Caco-2 (cell line): ENCODE measurements around the gene LRGUK. TPM values are rescaled to one million over a fixed set of nuclear protein-coding genes. Genes with fewer than 3 reads are reported as not detected.

Source experiments
- BruUV-seq: library from RNA; stranded (reverse); fragments of 400-500 nt; replicated peaks from 2 replicates; lab custom pipeline; 2021; lab: Mats Ljungman, UMichigan
- CTCF ChIA-PET: fragments of 300-600 bp; sonication (Branson Sonifier 250); formaldehyde crosslinking; loops from one replicate; lab custom pipeline; 2022; ENCODE audit warnings: antibody characterized with exemption; lab: Charles Lee
- POLR2A ChIA-PET: fragments of 300-600 bp; sonication (Branson Sonifier 250); formaldehyde crosslinking; loops from one replicate; lab custom pipeline; 2022; ENCODE audit warnings: antibody characterized with exemption; lab: Charles Lee
- DNase-seq, 2 experiments: peaks; one replicate each; pipeline versions ENCODE4 v3.0.0 to v3.0.0-alpha.2; 2020 to 2022
- H3K27me3 ChIP-seq: replicated peaks from 2 replicates; pipeline ENCODE4 v1.6.0; 2011; ENCODE audit warnings: low read length; ENCODE audit not compliant: control insufficient read depth, insufficient read depth
- H3K36me3 ChIP-seq: 2 replicates; pipeline ENCODE4 v1.5.1; 2011; ENCODE audit warnings: low read length; ENCODE audit not compliant: control insufficient read depth, insufficient read depth
- H3K4me1 ChIP-seq: fragments of 250-450 bp; sonication (Bioruptor Pico); 2 replicates; pipeline ENCODE4 v1.5.1; 2020; ENCODE audit warnings: mild to moderate bottlenecking
- H3K4me3 ChIP-seq: 2 replicates; pipeline ENCODE4 v1.5.1; 2011; ENCODE audit warnings: low read depth, mild to moderate bottlenecking, control low read depth, low read length
- H3K9me3 ChIP-seq: fragments of 250-450 bp; sonication (Bioruptor Pico); 2 replicates; pipeline ENCODE4 v1.5.1; 2020; ENCODE audit warnings: mild to moderate bottlenecking, moderate library complexity
- H3K27ac Mint-ChIP-seq: one replicate; pipeline ENCODE4 v1.8.0; 2022; ENCODE audit warnings: mixed read lengths; ENCODE audit not compliant: unreplicated experiment
- H3K27me3 Mint-ChIP-seq: one replicate; pipeline ENCODE4 v1.8.0; 2022; ENCODE audit warnings: mixed read lengths; ENCODE audit not compliant: insufficient read depth, unreplicated experiment
- H3K36me3 Mint-ChIP-seq: one replicate; pipeline ENCODE4 v1.8.0; 2022; ENCODE audit warnings: mild to moderate bottlenecking, mixed read lengths; ENCODE audit not compliant: insufficient read depth, unreplicated experiment
- H3K4me1 Mint-ChIP-seq: one replicate; pipeline ENCODE4 v1.8.0; 2022; ENCODE audit warnings: low read depth, mixed read lengths; ENCODE audit not compliant: unreplicated experiment
- H3K4me3 Mint-ChIP-seq: one replicate; pipeline ENCODE4 v1.8.0; 2022; ENCODE audit warnings: mild to moderate bottlenecking, moderate library complexity, mixed read lengths; ENCODE audit not compliant: unreplicated experiment
- H3K9me3 Mint-ChIP-seq: one replicate; pipeline ENCODE4 v1.8.0; 2022; ENCODE audit warnings: mixed read lengths; ENCODE audit not compliant: unreplicated experiment
- CTCF ChIP-seq, 2 experiments: fragments of 200-600 bp in 1 of 2; IDR thresholded peaks; 1 replicate in 1 of 2; 2 replicates in 1 of 2; pipeline versions ENCODE4 v1.5.1 to v1.8.0; 2011 to 2022; ENCODE audit warnings: antibody characterized with exemption in 1 of 2, control low read depth in 1 of 2, inconsistent platforms in 1 of 2, low read depth in 1 of 2, low read length in 1 of 2, mild to moderate bottlenecking in 1 of 2, moderate library complexity in 1 of 2; ENCODE audit not compliant: insufficient read depth in 1 of 2, severe bottlenecking in 1 of 2, unreplicated experiment in 1 of 2
- intact Hi-C: fragments of 100-400 bp; cut with micrococcal nuclease; formaldehyde crosslinking; loops from one replicate; pipeline ENCODE4 v1.10.0; 2022; ENCODE audit not compliant: unreplicated experiment
- total RNA-seq: library from RNA; stranded (reverse); gene quantifications from 2 replicates; pipeline ENCODE4 v1.2.3, GENCODE V29; 2022

The LRGUK gene
- total RNA-seq, 1 experiment from 2014 or later, result 0.09 TPM

GRCh38 chr7:134153493-134154136, 26.5 kb downstream of the LRGUK start:
- POLR2A ChIA-PET, result no interaction called here
- no peak for TF ChIP-seq CTCF (IDR thresholded peaks at IDR 0.05; ENCODE audit: insufficient read depth in 1 of 2, low read depth in 1 of 2, low read length in 1 of 2, severe bottlenecking in 1 of 2, unreplicated experiment in 1 of 2)
- H3K4me1 ChIP-seq, result peaks cover 5% of the 10 kb centered on the region

DNA sequence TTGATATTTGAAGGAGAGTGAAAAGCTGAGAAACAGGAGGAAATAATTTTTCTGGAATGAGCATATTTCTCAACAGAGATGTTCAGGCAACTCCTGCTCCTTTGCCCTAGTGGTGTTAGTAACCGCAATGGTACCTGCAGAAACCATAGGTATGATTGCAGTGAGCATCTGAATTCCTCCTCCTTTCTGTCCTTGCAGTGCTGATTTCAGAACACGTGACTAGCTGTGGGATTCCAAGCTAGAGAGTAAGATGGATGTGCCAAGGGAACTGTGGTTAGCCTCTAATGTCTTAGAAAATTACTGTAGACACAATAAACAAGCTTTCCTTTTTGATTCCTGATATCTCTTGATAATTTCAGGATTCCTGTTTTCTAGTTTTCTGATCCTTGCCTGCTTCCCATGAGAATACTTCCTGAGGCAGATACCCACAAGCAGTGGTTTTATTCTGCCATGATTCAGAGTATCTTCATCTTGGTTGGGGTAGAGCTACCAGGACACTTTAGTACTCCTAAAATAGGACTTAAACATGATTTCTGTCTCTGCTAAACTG, 27.5 kb downstream of the LRGUK start:
- no peaks in the 10 kb centered on the region for H3K9me3 Mint-ChIP-seq
- POLR2A ChIA-PET, result no interaction called here
- no peak overlapping the region for H3K4me3 Mint-ChIP-seq
- Histone ChIP-seq H3K4me1 (peaks cover 5% of the 10 kb centered on the region), H3K36me3 (no peaks in the 10 kb centered on the region), H3K27me3 (no peaks in the 10 kb centered on the region; the same call in 1 of the 2 replicates), H3K9me3 (no peaks in the 10 kb centered on the region), H3K4me3 (no peak overlapping the region)
- BruUV-seq, result no TSS peak
- intact Hi-C loops, result no loop called here
- no peak overlapping the region for H3K27ac Mint-ChIP-seq
- CTCF ChIA-PET, result no interaction called here
- no peak for DNase-seq
- peaks cover 6% of the 10 kb centered on the region for H3K27me3 Mint-ChIP-seq
- peaks cover 12% of the 10 kb centered on the region for H3K4me1 Mint-ChIP-seq
- TF ChIP-seq CTCF (IDR thresholded peaks at IDR 0.05; ENCODE audit: insufficient read depth in 1 of 2, low read depth in 1 of 2, low read length in 1 of 2, severe bottlenecking in 1 of 2, unreplicated experiment in 1 of 2), result no peak
- no peaks in the 10 kb centered on the region for H3K36me3 Mint-ChIP-seq

More at GRCh38 chr7:134153493-134154136, 26.5 kb downstream of the LRGUK start:
- Histone ChIP-seq H3K4me3 (no peak overlapping the region), H3K9me3 (no peaks in the 10 kb centered on the region), H3K36me3 (no peaks in the 10 kb centered on the region), H3K27me3 (no peaks in the 10 kb centered on the region; the same call in 1 of the 2 replicates)
- BruUV-seq, result no TSS peak
- H3K4me1 Mint-ChIP-seq, result peaks cover 12% of the 10 kb centered on the region
- H3K27ac Mint-ChIP-seq, result no peak overlapping the region
- no peaks in the 10 kb centered on the region for H3K36me3 Mint-ChIP-seq
- no peaks in the 10 kb centered on the region for H3K9me3 Mint-ChIP-seq
- CTCF ChIA-PET, result interaction anchor here (0.7 kb wide), 1 partner anchor 12 kb away, joined by 3 read pairs; no protein-coding TSS in a partner anchor
- H3K27me3 Mint-ChIP-seq, result peaks cover 6% of the 10 kb centered on the region
- peak in 1 of 2 experiments; percentile 2 for DNase-seq
- H3K4me3 Mint-ChIP-seq, result no peak overlapping the region
- intact Hi-C loops, result no loop called here

DNA sequence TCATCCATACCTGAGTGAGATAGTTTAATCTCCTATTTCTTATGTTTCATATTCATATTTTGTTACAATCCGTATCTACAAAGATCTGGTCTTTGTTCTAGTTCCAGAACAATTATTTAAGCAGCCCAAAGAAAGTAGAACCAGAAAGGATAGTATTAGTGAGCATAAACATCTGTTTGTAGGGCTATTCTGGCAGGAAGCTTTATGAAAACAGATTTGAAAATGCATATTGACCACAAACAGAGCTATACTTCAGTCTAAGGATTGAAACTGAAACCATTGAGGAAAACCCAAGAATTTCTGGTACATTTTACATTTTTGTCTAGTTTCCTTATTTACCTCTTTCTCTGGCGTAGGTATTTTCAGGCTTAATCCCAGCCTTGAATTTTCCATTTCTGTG, 28.1 kb downstream of the LRGUK start:
- Mint-ChIP-seq H3K36me3 (no peaks in the 10 kb centered on the region), H3K9me3 (no peaks in the 10 kb centered on the region), H3K27me3 (peaks cover 6% of the 10 kb centered on the region), H3K4me3 (no peak overlapping the region), H3K27ac (no peak overlapping the region), H3K4me1 (peaks cover 12% of the 10 kb centered on the region)
- POLR2A ChIA-PET, result no interaction called here
- Histone ChIP-seq H3K4me1 (peaks cover 5% of the 10 kb centered on the region), H3K4me3 (no peak overlapping the region), H3K9me3 (no peaks in the 10 kb centered on the region), H3K27me3 (no peaks in the 10 kb centered on the region; the same call in 1 of the 2 replicates), H3K36me3 (no peaks in the 10 kb centered on the region)
- DNase-seq, result no peak
- TF ChIP-seq CTCF (IDR thresholded peaks at IDR 0.05; ENCODE audit: insufficient read depth in 1 of 2, low read depth in 1 of 2, low read length in 1 of 2, severe bottlenecking in 1 of 2, unreplicated experiment in 1 of 2), result no peak
- CTCF ChIA-PET, result no interaction called here
- BruUV-seq, result no TSS peak
- intact Hi-C loops, result no loop called here
